ENCODE data around the gene B4GALNT4.

- no peak for TF ChIP-seq CTCF (IDR thresholded peaks at IDR 0.05)
- TF ChIP-seq POLR2A (IDR thresholded peaks at IDR 0.05) = no peak
Observed at GRCh38 chr11:368414-369335, 624 bp upstream of the B4GALNT4 start.
